Stomach (tissue), 4 donors: ENCODE measurements around the gene ARHGEF10L.

ENCODE experiments used
- CTCF ChIP-seq, 7 experiments: fragments of 450-650 bp in 4 of 7; fragments of 200-600 bp in 3 of 7; sonication (generic) in 3 of 7; IDR thresholded peaks; one replicate each; pipeline ENCODE4 v1.5.1; 2016 to 2019; ENCODE audit warnings: antibody characterized with exemption in 7 of 7, control low read depth in 2 of 7, mild to moderate bottlenecking in 1 of 7
- EP300 ChIP-seq: sonication (generic); formaldehyde crosslinking; IDR thresholded peaks from one replicate; pipeline ENCODE4 v1.6.1; 2017; ENCODE audit warnings: antibody characterized with exemption
- POLR2A ChIP-seq, 4 donors: fragments of 450-650 bp; IDR thresholded peaks; one replicate each; pipeline ENCODE4 v1.6.1; 2016; ENCODE audit warnings: antibody characterized with exemption in 4 of 4, control low read depth in 2 of 4, mild to moderate bottlenecking in 1 of 4, moderate library complexity in 1 of 4

GRCh38 chr1:17566892-17567291 lies 27.4 kb downstream of the ARHGEF10L start:
- TF ChIP-seq CTCF (IDR thresholded peaks at IDR 0.05) (no peak), EP300 (no peak), POLR2A (IDR thresholded peaks at IDR 0.05) (no peak)
